ENCODE results near the gene RHOU.

- no peak for TF ChIP-seq CTCF (conservative IDR thresholded peaks at IDR 0.05; ENCODE audit: low read depth, low read length)
- TF ChIP-seq EZH2 (IDR thresholded peaks at IDR 0.05; ENCODE audit: borderline replicate concordance, low read depth, low read length, poor library complexity, severe bottlenecking) = no peak
Observed at GRCh38 chr1:228749765-228750164, 14.5 kb downstream of the RHOU start.

All from A673 (cell line).